WI38 (cell line): ENCODE measurements around the gene F10.

ENCODE experiments used
- H3K4me3 ChIP-seq: 2 replicates; pipeline ENCODE4 v1.5.1; 2011; ENCODE audit warnings: low read depth, mild to moderate bottlenecking, control low read depth, low read length
- TF ChIP-seq, protein P1 (sequence below): IDR thresholded peaks from 2 replicates; pipeline ENCODE4 v1.5.1; 2012; ENCODE audit warnings: low read depth, mild to moderate bottlenecking, control low read depth, low read length

F10 gene

DNA sequence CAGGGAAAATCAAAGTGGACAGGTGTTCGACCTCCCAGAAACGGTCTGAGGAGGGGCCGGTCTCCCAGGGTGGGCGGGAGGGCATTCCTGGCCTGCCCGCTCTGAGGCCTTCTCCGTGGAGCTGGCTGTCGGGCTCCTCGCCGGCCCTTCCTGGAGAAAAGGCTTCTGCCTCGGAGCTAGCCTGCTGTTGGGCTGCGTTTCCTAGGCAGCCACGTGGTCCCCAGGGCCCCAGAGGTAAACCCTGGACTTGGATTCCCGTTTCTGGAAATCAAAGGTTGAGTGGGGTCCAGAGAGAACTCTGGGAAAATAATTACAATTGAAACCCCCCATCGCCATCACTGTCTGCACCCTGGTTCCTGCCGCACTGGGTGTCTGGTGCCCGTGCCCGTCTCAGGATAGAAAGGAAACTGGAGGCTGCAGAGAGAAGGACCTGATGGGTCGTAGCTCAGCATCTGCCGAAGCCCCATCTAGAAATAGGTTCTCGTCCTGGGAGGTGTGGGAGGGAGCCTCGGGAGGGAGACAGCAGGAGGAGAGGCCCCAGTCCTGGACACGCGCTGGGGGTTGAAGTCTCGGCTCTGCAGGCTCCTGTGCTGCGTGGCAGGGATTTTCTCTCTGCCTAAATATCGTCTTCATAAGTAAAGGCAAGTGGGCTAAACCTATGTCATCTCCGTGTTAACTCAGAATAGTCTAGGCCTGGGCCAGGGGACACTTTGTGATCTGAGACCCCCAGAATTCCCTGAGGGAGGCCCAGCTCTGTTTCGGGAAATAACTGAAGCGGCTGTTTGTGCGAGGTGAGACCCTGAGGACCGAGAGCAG is 28.2 kb downstream of the F10 start:
- TF ChIP-seq, protein P1, sequence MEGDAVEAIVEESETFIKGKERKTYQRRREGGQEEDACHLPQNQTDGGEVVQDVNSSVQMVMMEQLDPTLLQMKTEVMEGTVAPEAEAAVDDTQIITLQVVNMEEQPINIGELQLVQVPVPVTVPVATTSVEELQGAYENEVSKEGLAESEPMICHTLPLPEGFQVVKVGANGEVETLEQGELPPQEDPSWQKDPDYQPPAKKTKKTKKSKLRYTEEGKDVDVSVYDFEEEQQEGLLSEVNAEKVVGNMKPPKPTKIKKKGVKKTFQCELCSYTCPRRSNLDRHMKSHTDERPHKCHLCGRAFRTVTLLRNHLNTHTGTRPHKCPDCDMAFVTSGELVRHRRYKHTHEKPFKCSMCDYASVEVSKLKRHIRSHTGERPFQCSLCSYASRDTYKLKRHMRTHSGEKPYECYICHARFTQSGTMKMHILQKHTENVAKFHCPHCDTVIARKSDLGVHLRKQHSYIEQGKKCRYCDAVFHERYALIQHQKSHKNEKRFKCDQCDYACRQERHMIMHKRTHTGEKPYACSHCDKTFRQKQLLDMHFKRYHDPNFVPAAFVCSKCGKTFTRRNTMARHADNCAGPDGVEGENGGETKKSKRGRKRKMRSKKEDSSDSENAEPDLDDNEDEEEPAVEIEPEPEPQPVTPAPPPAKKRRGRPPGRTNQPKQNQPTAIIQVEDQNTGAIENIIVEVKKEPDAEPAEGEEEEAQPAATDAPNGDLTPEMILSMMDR = no peak
- no peak overlapping the region for H3K4me3 ChIP-seq

DNA sequence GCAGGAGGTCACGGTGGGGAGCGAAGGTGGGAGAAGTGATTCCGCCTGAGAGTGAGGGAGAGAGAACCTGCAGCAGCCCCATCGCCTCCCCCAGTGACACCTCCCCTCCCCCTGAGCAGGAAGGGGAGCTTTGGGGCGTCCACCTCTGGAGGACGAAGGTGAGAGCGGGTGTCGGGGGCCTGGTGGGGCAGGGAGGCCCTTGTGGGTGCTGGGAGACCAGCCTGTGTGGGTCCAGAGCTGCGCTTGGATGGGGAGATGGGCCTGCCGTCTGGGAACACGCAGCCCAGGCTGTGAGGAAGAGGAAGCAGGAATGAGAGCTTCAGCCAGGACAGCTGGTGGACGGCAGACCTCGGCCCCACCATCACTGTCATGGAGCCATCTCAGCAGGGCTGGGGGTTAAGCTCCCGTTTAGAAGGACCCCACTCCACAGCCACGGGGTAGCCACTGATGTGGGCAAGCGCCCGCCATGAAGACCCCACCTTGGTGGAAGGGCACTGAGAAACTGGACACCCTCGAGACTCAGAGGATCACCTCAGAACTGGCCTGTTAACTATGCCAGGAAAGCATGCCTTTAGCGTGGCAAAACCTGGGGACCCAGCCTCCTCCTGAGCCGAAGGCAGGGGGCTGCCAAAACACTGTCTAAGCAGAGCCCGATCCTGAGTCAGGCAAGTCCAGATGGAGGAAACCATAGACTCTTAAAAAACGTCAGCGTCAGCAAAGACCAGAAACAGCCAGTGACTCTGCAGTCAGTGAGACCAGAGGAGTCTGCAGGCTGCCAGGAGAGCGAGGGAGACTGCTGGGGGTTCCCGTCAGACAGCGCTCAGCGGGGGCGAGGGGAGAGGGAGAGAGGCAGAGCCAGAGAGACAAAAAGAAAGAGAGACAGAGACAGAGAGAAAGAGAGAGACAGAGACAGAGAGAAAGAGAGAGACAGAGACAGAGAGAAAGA is 29.4 kb downstream of the F10 start:
- TF ChIP-seq, protein P1 = no peak
- no peak overlapping the region for H3K4me3 ChIP-seq

DNA sequence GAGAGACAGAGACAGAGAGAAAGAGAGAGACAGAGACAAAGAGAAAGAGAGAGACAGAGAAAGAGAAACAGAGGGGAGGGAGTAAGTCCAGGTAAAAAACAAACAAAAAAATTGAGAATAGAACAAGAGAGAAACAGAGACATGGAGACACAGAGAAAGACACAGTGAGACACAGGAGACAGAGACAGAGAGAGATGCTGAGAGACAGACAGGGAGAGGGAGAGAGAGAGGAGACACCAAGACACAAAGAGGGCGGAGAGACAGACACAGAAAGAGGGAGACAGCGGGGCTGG is 30.0 kb downstream of the F10 start:
- TF ChIP-seq, protein P1 = no peak
- H3K4me3 ChIP-seq = no peak overlapping the region

DNA sequence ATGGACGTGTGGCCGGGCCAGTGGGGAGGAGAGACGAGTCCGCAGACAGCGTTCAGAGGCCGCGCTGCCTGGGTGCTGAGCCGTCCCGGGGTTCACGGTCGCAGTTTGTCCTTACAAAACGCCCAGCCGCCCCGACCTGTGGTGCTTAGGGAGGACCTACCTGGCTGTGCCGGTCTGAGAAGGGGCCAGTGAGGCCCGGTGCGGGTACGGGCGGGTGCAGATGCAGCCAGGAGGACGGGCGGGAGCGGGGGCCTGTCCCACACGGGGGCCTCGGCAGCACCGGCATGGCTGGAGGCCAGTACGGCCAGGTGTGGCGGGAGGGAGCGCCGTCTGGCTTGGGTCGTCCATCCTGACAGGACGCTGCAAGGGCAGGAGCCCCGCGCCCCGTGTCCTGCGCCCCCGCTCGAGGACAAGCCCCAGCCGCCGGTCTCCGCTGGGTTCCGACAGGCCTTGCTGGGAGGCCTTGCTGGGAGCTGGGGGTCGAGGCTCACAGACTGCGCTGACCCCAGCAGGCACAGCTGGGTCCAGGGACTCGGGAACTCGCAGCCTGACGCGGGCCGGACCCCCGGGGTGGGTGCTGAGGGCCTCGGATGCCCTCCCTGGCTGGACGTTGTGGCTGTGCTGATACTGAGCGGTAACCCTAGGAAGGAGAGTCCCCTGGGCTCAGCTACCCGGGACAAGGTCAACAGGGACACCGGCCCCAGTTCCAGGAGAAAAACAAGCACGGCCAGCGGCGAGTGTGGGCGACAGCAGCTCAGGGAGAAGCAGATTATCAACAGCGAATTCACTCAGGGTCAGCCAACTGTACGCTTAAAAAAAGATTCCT is 30.6 kb downstream of the F10 start:
- TF ChIP-seq, protein P1 = no peak
- peak overlapping the region; percentile 48 for H3K4me3 ChIP-seq

DNA sequence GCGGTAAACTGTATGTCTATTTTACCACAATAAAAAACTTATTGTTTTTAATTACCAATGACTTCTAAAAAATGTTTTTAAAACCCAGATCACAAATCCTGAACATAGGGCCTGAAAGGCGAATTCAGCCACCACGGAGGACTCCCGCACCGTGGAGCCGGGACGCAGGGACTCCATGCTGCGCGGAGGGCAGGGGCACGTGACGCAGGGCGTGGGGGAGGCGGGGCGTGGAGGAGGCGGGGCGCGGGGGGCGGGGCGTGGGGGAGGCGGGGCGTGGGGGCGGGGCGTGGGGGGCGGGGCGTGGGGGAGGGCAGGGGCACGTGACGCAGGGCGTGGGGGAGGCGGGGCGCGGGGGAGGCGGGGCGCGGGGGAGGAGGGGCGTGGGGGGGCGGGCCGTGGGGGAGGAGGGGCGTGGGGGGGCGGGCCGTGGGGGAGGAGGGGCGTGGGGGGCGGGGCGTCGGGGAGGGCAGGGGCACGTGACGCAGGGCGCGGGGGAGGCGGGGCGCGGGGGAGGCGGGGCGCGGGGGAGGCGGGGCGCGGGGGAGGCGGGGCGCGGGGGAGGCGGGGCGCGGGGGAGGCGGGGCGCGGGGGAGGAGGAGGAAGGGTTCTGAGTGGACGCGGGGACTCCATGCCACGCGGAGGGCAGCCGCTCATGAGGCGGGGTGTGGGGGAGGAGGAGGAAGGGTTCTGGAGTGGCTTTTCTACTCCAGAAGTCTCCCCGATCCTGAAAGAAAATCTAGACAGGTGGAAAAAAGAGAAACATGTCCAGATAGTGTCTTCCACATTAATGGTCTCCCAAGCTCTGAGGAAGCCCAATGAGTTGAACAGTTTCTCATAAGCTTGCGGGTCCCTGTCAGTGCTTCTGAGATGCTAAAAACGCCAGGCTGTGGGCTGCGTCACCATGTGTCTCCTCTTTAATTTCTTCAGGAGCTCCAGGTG is 31.5 kb downstream of the F10 start:
- TF ChIP-seq, protein P1 = no peak
- H3K4me3 ChIP-seq = peak overlapping the region; percentile 48

DNA sequence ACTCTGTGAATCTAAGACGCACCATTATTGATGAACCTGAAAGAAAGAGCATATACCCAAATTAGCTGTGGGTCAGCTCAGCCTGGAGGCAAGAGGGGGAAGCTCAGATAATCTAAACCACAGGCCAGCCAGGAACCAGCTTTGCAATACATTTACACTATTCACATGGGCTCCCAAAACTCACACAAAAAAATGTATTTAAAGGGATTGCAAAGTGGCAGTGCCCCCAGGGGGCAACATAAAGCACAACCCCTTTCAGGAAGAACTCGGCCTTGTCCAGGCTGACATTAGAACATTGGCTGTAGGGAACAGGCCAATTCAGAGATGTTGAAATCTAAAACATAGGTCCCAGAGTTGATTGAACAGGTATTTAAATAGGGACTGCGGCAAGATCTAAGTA is 32.6 kb downstream of the F10 start:
- TF ChIP-seq, protein P1 = no peak
- no peak overlapping the region for H3K4me3 ChIP-seq
